HTERT RPE-1 (cell line): Measurements from ENCODE around the gene CTSL.

Experiments
- in situ Hi-C: fragments of 300-500 bp; cut with MboI; formaldehyde crosslinking; loops from 4 replicates; pipeline ENCODE4 v1.14.3; 2020; ENCODE audit warnings: low sequenced_read_pairs

Gene CTSL

GRCh38 chr9:87698069-87698809 is 27.7 kb upstream of the CTSL start:
- in situ Hi-C loops: loop anchor here (25.0 kb wide), 1 partner anchor 114 kb away; no protein-coding TSS in a partner anchor

DNA sequence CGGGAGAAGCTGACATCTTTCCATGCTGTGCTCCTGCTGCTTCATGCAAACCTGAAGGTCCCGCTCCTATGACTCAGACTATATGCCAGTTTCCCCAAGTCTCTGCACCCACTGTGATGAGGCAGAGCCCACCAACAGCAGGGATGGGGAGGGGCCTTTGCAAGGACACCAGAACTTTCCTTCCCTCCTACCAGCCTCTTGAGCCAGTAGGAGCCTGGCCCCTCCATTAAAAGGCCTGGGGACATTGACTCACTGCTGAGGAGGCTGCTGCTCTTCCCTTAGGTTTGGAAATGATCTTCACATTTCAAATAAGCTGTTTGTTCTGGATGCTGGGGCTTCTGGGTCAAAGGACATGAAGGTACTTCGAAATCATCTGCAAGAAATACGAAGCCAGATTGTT is 26.1 kb upstream of the CTSL start:
- in situ Hi-C loops: loop anchor here (25.0 kb wide), 1 partner anchor 112 kb away; no protein-coding TSS in a partner anchor

GRCh38 chr9:87701491-87701890 is 24.4 kb upstream of the CTSL start:
- in situ Hi-C loops: no loop called here

GRCh38 chr9:87701931-87702421 is 23.9 kb upstream of the CTSL start:
- in situ Hi-C loops: no loop called here

DNA sequence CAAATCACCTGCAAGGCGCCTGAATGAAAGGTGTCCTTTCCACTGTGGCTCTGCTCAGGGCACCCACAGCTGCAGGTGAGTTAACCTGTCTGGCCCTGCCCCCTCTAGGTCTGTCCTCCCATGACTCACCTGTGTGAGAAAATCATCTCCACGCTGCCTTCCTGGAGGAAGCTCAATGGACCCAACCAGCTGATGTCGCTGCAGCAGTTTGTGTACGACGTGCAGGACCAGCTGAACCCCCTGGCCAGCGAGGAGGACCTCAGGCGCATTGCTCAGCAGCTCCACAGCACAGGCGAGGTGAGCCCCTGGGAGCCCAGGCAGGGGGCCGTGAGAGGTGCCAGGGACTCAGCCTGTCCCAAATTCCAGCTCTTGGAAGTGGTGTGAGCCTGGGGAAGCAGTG is 23.0 kb upstream of the CTSL start:
- in situ Hi-C loops: no loop called here

DNA sequence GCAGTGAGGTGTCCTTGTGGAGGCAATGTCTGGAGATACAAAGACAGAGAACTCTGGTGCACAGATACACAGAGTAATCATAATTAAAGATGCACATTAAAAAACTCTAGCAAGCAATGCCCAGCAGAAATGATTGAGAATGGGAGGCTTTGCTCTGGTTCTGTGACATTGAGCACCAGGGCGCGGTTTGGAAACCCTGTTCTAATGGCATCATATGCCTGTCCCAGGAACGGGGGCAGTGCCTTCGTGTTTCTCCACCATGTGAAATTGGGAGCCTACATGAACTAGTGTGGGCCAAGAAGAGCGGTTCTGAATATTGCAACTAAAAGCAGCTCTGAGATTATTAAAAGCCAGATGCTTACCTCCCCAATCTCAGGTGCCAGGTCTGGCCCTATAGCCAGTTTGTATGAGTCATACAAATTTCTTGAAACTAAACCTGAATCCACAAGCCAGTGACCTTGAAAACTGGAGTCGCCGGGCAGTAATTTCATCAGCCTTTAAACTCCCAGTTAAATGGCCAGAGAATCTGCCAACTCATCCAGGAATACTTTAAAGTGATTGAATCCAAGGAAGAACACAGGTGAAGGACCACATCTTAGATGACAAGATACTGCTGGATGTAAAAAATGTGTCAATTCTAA is 22.2 kb upstream of the CTSL start:
- in situ Hi-C loops: no loop called here

DNA sequence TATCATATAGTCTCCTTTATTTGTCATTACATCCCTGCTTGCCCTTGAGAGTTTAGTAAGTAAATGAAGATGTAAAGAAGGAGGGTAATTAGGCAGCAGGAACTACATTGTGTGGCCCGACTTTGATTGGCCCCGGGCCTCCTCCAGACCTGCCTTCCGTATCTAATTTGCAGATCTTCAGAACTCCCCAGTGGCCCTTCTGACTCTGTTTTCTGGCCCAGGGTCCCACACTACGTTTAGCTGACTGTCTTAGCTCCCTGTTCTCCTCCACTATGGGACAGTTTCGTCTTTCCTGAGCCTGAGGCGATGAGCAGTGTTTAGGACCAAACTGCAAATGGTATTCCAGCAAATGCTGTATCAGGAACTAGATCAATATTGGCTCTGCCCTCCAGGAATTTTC is 21.6 kb upstream of the CTSL start:
- in situ Hi-C loops: no loop called here

- in situ Hi-C loops: no loop called here
Measured at GRCh38 chr9:87706066-87706739, 19.7 kb upstream of the CTSL start.

DNA sequence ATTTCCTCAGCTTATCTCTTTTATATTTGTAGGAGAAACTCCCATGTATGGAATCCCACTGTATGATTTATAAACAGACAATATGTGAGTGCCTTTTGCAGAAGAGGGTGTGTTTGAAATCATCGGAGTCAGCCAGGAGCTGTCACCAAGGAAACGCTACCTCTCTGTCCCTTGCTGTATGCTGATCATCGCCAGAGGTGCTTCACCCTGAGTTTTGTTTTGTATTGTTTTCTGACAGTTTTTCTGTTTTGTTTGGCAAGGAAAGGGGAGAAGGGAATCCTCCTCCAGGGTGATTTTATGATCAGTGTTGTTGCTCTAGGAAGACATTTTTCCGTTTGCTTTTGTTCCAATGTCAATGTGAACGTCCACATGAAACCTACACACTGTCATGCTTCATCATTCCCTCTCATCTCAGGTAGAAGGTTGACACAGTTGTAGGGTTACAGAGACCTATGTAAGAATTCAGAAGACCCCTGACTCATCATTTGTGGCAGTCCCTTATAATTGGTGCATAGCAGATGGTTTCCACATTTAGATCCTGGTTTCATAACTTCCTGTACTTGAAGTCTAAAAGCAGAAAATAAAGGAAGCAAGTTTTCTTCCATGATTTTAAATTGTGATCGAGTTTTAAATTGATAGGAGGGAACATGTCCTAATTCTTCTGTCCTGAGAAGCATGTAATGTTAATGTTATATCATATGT is 18.0 kb upstream of the CTSL start:
- in situ Hi-C loops: no loop called here

DNA sequence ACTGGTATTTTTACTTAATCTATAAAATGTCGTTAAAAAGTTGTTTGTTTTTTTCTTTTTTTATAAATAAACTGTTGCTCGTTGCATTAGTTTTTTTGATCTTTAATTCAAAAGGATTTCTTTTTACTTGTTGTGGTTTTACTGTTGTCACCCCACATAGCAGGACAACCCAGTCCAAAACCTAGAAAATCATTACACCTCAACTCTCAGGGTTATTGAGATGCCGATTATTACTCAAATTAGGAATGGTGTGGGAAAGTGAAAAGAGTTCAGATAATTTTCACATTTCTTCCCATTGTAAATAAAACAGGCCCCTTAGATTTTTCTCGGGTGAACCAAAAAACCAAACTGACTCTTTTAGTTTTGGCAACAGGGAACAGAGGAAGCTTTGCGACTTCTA is 17.4 kb upstream of the CTSL start:
- in situ Hi-C loops: no loop called here

DNA sequence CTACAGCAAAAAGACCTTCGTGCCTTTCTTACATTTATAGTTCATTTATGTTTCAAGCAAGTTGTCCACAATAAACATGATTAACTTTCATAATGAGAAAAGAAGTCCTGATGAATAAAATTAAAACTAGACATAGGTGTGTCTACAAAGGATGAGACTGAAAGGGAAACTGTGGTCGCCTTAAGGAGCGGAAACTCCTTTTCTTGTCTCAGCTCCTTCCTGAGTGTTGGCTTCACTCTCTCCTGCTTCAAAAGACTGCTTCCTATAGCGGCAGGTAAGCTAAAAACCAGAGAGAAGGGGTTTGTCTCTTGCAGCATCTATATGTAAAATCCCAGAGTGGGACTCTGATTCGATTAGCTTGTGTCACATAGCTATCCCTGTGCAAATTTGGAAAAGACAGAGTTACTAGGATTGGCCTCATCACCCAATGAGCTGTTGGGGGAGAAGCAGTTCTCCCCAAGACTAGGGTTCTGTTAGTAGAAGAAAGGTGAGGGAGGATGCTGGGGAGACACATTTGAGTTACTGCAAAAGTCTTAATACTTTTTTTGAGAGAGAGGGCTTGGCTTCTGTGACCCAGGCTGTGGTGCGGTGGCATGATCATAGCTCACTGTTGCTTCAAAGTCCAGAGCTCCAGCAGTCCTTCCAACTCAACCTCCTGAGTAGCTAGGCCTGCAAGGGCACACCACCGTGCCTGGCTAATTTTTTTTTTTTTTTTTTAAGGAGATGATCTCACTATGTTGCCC is 16.8 kb upstream of the CTSL start:
- in situ Hi-C loops: no loop called here

DNA sequence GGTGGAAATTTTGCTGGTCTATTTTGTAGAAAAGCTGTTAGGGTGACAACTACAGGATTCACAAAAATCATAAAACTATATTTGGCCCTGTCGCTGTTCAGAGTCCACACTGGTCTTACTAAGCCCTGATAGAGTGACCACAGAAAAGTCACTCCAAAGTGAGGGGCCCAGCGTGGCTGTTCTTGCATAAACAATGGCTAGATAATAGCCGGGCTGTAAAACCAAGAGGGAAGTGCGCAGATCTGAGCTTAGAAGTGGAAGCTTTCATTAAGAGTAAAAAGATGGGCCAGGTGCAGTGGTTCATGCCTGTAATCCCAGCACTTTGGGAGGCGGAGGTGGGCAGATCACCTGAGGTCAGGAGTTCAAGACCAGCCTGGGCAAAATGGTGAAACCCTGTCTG is 15.5 kb upstream of the CTSL start:
- in situ Hi-C loops: no loop called here

DNA sequence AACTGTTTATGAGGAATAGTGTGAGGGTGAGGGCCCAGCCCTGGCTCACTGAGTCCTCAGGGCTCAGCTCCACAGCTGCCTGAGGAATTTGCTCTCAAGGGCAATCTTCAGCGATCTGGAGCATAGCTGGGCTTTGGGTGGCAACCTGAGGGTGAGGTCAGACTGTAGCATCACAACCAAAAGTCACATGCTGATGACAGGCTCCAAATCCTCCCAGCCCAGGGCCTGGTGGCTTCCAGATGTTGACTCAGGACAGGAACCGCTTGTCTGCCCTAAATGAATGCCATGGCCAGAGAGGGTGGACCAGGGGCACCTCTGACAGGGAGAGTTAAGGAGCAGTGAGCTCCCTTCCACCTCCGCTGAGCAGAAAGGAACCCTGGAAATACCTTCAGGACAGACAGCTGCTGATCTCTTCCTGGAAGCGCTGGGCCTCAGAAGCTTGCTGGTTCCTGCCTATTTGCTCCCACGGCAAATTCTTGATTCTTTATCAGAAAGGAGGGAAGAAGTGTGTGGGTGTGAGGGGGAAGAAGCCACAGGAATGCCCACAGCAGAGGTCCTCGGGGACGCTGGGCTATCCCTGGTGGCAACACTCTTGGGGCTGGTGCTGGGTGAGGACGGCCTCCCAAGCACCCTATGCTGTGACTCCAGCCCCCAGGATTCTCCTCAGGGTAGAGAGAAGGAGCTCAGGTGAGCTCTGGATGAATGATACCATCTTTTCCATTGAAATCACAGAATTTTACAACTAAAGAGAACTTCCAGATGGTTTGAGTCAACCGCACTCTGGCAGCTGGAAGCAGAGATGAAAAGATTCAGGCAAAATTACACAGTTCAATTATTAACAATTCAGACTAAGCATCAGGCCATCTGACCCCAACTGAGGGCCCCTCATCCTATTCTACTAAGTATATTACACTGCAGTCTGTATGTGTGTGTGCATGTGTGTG is 13.8 kb upstream of the CTSL start:
- in situ Hi-C loops: no loop called here

DNA sequence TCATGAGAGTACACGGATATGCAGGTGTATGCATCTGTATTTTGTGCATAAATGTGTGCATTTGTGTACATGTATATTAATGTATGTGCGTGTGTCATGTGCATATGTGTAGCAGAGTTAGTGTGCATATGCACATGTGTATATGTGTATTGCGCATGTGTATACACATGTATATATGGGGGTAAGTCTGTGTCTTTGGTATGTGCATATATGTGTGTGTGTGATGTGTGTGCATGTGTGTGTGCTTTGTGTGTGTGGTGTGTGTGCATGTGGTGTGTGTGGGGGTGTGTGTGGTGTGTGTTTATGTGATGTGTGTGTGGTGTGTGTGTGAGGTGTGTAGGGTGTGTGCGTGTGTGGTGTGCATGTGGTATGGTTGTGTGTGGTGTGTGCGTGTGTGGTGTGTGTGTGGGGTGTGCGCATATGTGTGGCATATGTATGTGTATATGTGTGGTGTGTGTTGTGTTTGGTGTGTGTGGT is 13.1 kb upstream of the CTSL start:
- in situ Hi-C loops: no loop called here

GRCh38 chr9:87713278-87713987 is 12.5 kb upstream of the CTSL start:
- in situ Hi-C loops: no loop called here

DNA sequence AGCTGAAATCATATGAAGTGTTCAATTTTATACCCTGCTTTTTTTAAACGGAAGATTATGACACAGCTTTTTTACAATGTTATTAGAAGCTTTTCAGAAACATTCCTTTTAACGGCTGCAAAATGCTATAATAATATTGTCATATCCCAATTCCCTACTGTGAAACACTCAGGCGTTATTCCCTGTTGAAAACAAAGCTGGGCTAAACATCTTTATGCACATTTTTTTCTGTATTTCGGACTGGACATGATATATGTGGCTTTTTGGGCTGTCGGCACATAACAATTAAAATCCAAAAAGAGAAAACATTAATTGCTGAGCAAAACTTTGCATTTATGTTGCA is 12.0 kb upstream of the CTSL start:
- in situ Hi-C loops: no loop called here

DNA sequence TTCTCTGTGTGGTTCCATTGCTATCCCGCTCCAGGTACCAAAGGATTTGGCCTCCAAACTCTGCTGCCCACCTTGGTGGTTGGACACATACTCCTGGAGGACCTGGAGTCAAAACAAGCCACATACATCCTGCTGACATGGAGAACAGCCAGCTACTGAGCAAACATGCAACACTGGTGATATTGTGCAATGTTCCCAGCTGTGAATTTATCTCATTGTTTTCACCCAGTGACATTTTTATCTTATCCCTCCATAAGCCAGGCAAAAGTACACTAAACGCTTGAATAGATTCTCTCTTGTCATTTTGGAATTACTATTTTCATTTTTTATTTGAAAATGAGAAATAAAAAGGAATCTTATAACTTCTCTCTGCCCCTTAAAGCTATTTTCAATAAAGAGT is 11.1 kb upstream of the CTSL start:
- in situ Hi-C loops: no loop called here

- in situ Hi-C loops: no loop called here
Measured at GRCh38 chr9:87716141-87716540, 9.8 kb upstream of the CTSL start.

GRCh38 chr9:87717456-87717855 is 8.5 kb upstream of the CTSL start:
- in situ Hi-C loops: no loop called here
